ENCODE results near the gene TRPM2.

TRPM2 gene

GRCh38 chr21:44316277-44316900 lies 37.0 kb upstream of the TRPM2 start:
- H3K79me2 ChIP-seq (ENCODE audit: low read length) = no peaks in the 10 kb centered on the region
- H3K27me3 ChIP-seq (ENCODE audit: low read depth, low read length) = no peaks in the 10 kb centered on the region
- no peak overlapping the region for H3K4me3 ChIP-seq (ENCODE audit: low read length)
- no peak overlapping the region for H3K9ac ChIP-seq (ENCODE audit: low read length)
- no peaks in the 10 kb centered on the region for H3K9me3 ChIP-seq (ENCODE audit: insufficient read depth, low read length)
- H3K4me2 ChIP-seq (ENCODE audit: low read length) = no peak overlapping the region
- no peak overlapping the region for H3K27ac ChIP-seq (ENCODE audit: low read length)
- H3K4me1 ChIP-seq (ENCODE audit: low read length) = no peaks in the 10 kb centered on the region
- no peak overlapping the region for H2AFZ ChIP-seq (ENCODE audit: low read depth, low read length)
- no peaks in the 10 kb centered on the region for H4K20me1 ChIP-seq (ENCODE audit: insufficient read depth, low read length)
- H3K36me3 ChIP-seq (replicated peaks; ENCODE audit: low read depth, low read length) = peaks cover 13% of the 10 kb centered on the region
- TF ChIP-seq EZH2phosphoT487 (IDR thresholded peaks at IDR 0.05; ENCODE audit: low read depth) = no peak
- TF ChIP-seq CTCF (IDR thresholded peaks at IDR 0.05; ENCODE audit: low read depth, low read length) = no peak

- H3K79me2 ChIP-seq (ENCODE audit: low read length) = no peaks in the 10 kb centered on the region
- H3K4me3 ChIP-seq (ENCODE audit: low read length) = no peak overlapping the region
- no peak overlapping the region for H3K27ac ChIP-seq (ENCODE audit: low read length)
- TF ChIP-seq EZH2phosphoT487 (IDR thresholded peaks at IDR 0.05; ENCODE audit: low read depth) (no peak), CTCF (IDR thresholded peaks at IDR 0.05; ENCODE audit: low read depth, low read length) (no peak)
- no peak overlapping the region for H3K9ac ChIP-seq (ENCODE audit: low read length)
- peaks cover 13% of the 10 kb centered on the region for H3K36me3 ChIP-seq (replicated peaks; ENCODE audit: low read depth, low read length)
- no peak overlapping the region for H3K4me2 ChIP-seq (ENCODE audit: low read length)
- no peaks in the 10 kb centered on the region for H3K4me1 ChIP-seq (ENCODE audit: low read length)
- H4K20me1 ChIP-seq (ENCODE audit: insufficient read depth, low read length) = no peaks in the 10 kb centered on the region
- no peak overlapping the region for H2AFZ ChIP-seq (ENCODE audit: low read depth, low read length)
- H3K9me3 ChIP-seq (ENCODE audit: insufficient read depth, low read length) = no peaks in the 10 kb centered on the region
- no peaks in the 10 kb centered on the region for H3K27me3 ChIP-seq (ENCODE audit: low read depth, low read length)
Measured at GRCh38 chr21:44317241-44317782, 36.1 kb upstream of the TRPM2 start.

GRCh38 chr21:44317871-44318270 lies 35.5 kb upstream of the TRPM2 start:
- no peaks in the 10 kb centered on the region for H4K20me1 ChIP-seq (ENCODE audit: insufficient read depth, low read length)

GRCh38 chr21:44318489-44319285 lies 34.7 kb upstream of the TRPM2 start:
- H3K27ac ChIP-seq (ENCODE audit: low read length) = no peak overlapping the region
- no peak overlapping the region for H3K4me2 ChIP-seq (ENCODE audit: low read length)
- H3K36me3 ChIP-seq (replicated peaks; ENCODE audit: low read depth, low read length) = peaks cover 9% of the 10 kb centered on the region
- no peaks in the 10 kb centered on the region for H4K20me1 ChIP-seq (ENCODE audit: insufficient read depth, low read length)
- no peaks in the 10 kb centered on the region for H3K9me3 ChIP-seq (ENCODE audit: insufficient read depth, low read length)
- no peak overlapping the region for H2AFZ ChIP-seq (ENCODE audit: low read depth, low read length)
- no peaks in the 10 kb centered on the region for H3K4me1 ChIP-seq (ENCODE audit: low read length)
- no peak overlapping the region for H3K9ac ChIP-seq (ENCODE audit: low read length)
- H3K27me3 ChIP-seq (ENCODE audit: low read depth, low read length) = no peaks in the 10 kb centered on the region
- H3K79me2 ChIP-seq (ENCODE audit: low read length) = no peaks in the 10 kb centered on the region
- H3K4me3 ChIP-seq (ENCODE audit: low read length) = no peak overlapping the region
- TF ChIP-seq CTCF (IDR thresholded peaks at IDR 0.05; ENCODE audit: low read depth, low read length) = no peak
- TF ChIP-seq EZH2phosphoT487 (IDR thresholded peaks at IDR 0.05; ENCODE audit: low read depth) = no peak

More at GRCh38 chr21:44317871-44318270, 35.5 kb upstream of the TRPM2 start:
- Histone ChIP-seq H3K27me3 (ENCODE audit: low read depth, low read length) (no peaks in the 10 kb centered on the region), H3K27ac (ENCODE audit: low read length) (no peak overlapping the region), H3K36me3 (replicated peaks; ENCODE audit: low read depth, low read length) (peaks cover 12% of the 10 kb centered on the region), H3K4me2 (ENCODE audit: low read length) (no peak overlapping the region), H3K9me3 (ENCODE audit: insufficient read depth, low read length) (no peaks in the 10 kb centered on the region), H2AFZ (ENCODE audit: low read depth, low read length) (no peak overlapping the region), H3K79me2 (ENCODE audit: low read length) (no peaks in the 10 kb centered on the region), H3K4me3 (ENCODE audit: low read length) (no peak overlapping the region), H3K4me1 (ENCODE audit: low read length) (no peaks in the 10 kb centered on the region), H3K9ac (ENCODE audit: low read length) (no peak overlapping the region)
- TF ChIP-seq EZH2phosphoT487 (IDR thresholded peaks at IDR 0.05; ENCODE audit: low read depth) = no peak

Measured in OCI-LY3 (cell line).